Rectal smooth muscle tissue (tissue), 1 donor: ENCODE results near the gene TUBB2A.
A peak's percentile ranks its signal among the peaks of the same experiment; 100 is the strongest.
"Not testable (repeated sequence)": the region's sequence is repeated elsewhere in the genome, so short reads cannot be mapped to it uniquely, and the experiment has no call there.

Experiments
- H3K27ac ChIP-seq: one replicate; pipeline ENCODE4 v1.7.0; 2013; ENCODE audit warnings: low read depth, low read length, inconsistent platforms
- H3K27me3 ChIP-seq: one replicate; pipeline ENCODE4 v1.7.0; 2013; ENCODE audit warnings: low read length; ENCODE audit not compliant: control insufficient read depth, insufficient read depth
- H3K36me3 ChIP-seq: one replicate; pipeline ENCODE4 v1.7.0; 2013; ENCODE audit warnings: low read length; ENCODE audit not compliant: control insufficient read depth, insufficient read depth
- H3K4me1 ChIP-seq: one replicate; pipeline ENCODE4 v1.7.0; 2013; ENCODE audit warnings: low read length; ENCODE audit not compliant: control insufficient read depth, insufficient read depth
- H3K4me3 ChIP-seq: one replicate; pipeline ENCODE4 v1.7.0; 2013; ENCODE audit warnings: low read length
- H3K9ac ChIP-seq: one replicate; pipeline ENCODE4 v1.7.0; 2013; ENCODE audit warnings: low read length

Gene TUBB2A

DNA sequence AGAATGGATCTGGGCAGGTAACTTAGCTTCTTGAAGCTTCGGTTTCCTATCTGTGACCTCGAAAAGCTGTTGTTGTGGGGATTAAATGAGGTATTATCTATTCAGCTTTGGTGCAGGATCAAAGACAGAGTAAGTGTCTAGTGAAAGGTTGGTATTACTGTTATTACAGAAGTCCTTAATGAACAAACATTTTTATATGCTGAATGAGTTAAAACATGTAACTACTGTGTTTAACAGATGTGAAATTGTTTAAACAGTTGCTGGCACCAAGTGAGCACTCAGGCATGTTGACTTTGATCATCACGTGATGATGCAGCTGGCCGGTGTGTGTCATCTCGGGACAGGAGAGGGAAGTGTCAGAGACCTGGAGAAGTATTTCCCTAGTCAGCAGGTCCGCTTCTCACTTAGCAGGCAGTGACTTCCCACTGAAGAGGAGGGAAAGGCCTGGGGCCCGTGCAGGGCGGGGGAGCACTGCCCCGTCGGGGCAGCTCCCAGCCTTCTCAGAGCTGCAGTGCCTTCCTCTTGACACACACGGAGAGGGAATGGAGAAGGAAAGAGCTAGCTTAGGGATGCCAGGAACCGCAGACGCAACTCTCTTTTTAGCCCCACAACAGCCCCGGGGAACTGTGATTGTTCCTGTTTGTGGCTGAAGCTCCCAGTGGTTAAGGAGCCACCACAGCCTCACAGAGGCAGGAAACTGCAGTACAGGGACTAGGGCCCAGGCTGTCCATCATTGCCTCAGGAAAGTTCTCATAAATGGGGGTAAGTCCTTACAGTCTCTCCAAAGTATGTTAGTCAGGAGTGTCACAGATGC is 18.0 kb downstream of the TUBB2A start:
- H3K36me3 ChIP-seq, result peaks cover 8% of the 10 kb centered on the region
- H3K27me3 ChIP-seq, result no peaks in the 10 kb centered on the region
- H3K4me3 ChIP-seq, result no peak overlapping the region
- peak overlapping the region; percentile 1 for H3K27ac ChIP-seq
- H3K9ac ChIP-seq, result no peak overlapping the region
- H3K4me1 ChIP-seq, result peaks cover 2% of the 10 kb centered on the region

DNA sequence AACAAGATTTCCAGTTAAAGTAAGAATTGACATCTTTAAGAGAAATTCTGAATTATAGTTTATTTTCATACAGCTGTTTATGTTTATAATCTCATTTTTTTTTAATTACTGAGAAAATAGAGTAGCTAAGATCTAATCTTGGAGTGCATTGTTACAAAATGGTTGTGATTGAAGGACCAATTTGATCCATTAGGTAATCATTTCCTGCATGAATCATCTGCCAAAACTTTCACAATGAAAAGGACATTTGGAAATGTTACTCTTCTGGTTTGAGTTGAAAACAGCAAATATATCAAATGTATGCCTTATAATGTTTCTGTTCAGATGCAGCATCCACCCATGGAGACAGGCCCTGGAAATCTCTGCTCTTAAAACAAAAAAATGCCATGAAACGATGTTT is 19.0 kb downstream of the TUBB2A start:
- no peak overlapping the region for H3K9ac ChIP-seq
- H3K27ac ChIP-seq, result no peak overlapping the region
- peaks cover 2% of the 10 kb centered on the region for H3K4me1 ChIP-seq
- no peaks in the 10 kb centered on the region for H3K27me3 ChIP-seq
- H3K4me3 ChIP-seq, result no peak overlapping the region
- H3K36me3 ChIP-seq, result peaks cover 8% of the 10 kb centered on the region

- not testable (repeated sequence) for H3K27ac ChIP-seq
Measured at GRCh38 chr6:3137873-3138272, 19.5 kb downstream of the TUBB2A start.

DNA sequence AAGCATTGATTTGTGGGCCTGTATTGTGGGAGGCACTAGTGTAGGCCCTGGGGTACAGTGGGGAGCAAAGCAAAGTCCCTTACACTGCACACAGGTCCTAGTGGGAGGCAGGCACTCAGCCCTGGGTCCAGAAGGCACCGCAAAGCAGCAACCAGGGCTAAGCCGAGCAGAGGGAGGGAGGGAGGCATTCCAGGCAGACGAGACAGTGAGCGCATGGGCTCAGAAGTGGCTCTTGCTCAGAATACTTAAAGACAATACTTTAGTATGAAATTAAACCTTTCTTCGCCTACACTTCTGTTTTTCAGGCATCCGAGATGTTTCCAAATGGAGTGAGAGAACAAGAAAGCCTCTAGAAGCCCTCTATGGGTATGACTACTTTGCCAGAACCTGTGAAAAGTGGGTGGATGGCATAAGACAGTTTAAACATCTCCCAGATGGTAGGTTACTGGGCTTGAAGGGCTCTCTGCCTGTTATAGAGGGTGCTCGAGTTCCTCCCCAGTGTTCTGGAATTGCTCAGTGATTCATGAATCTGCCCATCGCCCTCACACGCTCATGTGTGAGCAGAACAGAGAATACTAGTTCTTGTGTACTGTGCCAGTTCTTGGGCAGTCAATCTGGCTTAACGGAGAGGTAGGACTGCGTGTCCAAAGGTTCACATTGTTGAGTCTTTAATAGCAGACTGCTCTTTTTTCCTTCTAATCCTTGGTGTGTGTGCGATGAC is 20.1 kb downstream of the TUBB2A start:
- H3K27ac ChIP-seq, result no peak overlapping the region
- peaks cover 2% of the 10 kb centered on the region for H3K4me1 ChIP-seq
- H3K4me3 ChIP-seq, result no peak overlapping the region
- H3K36me3 ChIP-seq, result peaks cover 8% of the 10 kb centered on the region
- no peaks in the 10 kb centered on the region for H3K27me3 ChIP-seq
- no peak overlapping the region for H3K9ac ChIP-seq

More at GRCh38 chr6:3137873-3138272, 19.5 kb downstream of the TUBB2A start:
- not testable (repeated sequence) for H3K27me3 ChIP-seq, H3K4me3 ChIP-seq, H3K36me3 ChIP-seq, H3K4me1 ChIP-seq, H3K9ac ChIP-seq

GRCh38 chr6:3136292-3137011 is 20.9 kb downstream of the TUBB2A start:
- Histone ChIP-seq H3K27me3 (no peaks in the 10 kb centered on the region), H3K4me3 (no peak overlapping the region), H3K9ac (no peak overlapping the region), H3K27ac (no peak overlapping the region), H3K36me3 (peaks cover 8% of the 10 kb centered on the region), H3K4me1 (peaks cover 2% of the 10 kb centered on the region)

DNA sequence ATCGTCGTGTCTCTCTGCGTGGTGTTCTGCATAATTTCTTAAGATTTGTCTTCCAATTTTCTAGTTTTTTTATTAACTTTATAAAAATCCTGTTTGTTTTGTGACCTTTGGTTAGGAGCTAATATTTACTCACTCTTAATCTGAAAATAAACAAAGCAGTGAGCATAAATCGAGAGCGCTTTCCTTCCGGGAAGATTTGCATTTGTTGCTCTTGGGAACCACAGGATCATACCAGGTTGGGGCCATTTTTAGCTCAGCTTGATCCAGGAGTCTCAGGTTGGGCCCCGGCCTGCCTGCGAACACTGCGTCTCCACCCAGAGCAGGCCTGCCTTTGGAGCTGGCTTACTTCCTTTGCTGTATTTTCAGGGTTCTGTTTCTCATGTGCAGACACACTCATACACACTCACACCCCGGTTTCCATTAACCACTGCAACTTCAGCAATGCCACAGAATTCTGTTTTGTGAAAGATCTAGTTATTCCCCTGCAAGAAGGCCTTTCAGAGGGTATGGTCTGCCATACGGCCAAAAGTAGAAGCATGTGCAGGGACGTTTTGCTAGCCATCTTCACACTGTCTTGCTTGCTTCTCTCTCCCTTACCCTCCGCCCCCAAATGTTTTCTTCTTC is 21.6 kb downstream of the TUBB2A start:
- Histone ChIP-seq H3K4me3 (no peak overlapping the region), H3K27ac (no peak overlapping the region), H3K27me3 (no peaks in the 10 kb centered on the region), H3K9ac (no peak overlapping the region), H3K36me3 (peaks cover 13% of the 10 kb centered on the region), H3K4me1 (peaks cover 2% of the 10 kb centered on the region)

DNA sequence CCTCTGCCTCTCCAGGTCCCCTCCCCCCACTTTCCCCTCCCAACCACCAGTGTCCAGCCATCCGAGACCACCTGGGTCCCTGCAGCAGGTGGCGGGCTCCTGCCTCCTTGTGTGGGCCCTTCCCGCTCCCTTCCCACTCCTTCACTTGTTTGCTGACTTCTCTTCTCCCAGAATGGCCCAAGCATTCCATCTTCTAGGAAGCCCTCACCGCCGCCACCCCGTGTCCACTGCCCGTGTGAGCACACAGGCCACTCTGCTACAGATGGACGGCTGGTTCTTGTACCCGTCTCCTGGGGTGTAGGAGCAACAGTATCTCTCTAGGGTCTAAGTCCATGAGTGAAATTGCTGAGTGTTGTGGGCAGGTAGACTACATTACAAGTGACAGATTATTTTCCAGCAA is 23.8 kb downstream of the TUBB2A start:
- Histone ChIP-seq H3K27ac (no peak overlapping the region), H3K4me1 (no peaks in the 10 kb centered on the region), H3K36me3 (peaks cover 12% of the 10 kb centered on the region), H3K9ac (no peak overlapping the region), H3K4me3 (no peak overlapping the region), H3K27me3 (no peaks in the 10 kb centered on the region)

- Histone ChIP-seq H3K9ac (no peak overlapping the region), H3K27ac (no peak overlapping the region), H3K27me3 (no peaks in the 10 kb centered on the region), H3K4me3 (no peak overlapping the region), H3K4me1 (no peaks in the 10 kb centered on the region), H3K36me3 (peaks cover 12% of the 10 kb centered on the region)
Measured at GRCh38 chr6:3131695-3132094, 25.6 kb downstream of the TUBB2A start.

DNA sequence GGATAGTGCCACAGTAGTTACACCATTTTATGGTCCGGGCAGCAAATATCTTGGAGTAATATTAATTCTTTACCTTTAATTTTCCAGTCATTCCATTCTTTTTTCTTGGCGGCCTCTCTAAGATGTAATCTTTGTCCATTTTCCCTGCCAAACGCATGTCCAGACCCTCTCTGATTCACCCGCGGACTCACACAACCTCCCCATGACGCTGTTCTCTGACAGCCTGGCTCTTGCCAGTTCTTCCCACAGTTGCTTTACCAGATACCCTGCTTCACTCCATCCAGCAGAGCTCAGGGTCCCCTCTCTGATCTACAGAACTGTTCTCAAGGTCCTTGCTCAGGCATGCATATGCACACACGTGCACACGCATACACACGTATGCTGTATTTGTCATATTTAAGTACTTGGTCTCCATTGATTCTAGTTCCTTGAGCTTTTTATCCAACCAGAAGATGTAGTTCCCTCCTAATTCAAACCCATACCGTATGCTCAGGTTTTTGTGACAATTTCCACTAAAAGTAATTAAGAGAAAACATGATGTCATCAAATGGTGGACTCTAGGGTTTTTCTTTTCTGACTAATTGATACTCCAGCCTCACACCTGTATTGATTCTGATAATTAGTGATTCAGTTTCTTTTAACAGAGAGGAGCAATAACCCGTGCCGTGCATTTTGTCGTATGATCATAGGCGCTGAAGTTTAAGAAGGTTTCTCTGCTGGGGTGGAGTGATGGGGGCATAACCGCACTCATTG is 28.8 kb downstream of the TUBB2A start:
- H3K36me3 ChIP-seq, result peaks cover 7% of the 10 kb centered on the region
- no peak overlapping the region for H3K9ac ChIP-seq
- no peak overlapping the region for H3K27ac ChIP-seq

GRCh38 chr6:3125815-3126214 is 31.5 kb downstream of the TUBB2A start:
- Histone ChIP-seq H3K9ac (no peak overlapping the region), H3K27ac (no peak overlapping the region), H3K27me3 (no peaks in the 10 kb centered on the region), H3K4me1 (no peaks in the 10 kb centered on the region), H3K4me3 (no peak overlapping the region), H3K36me3 (peaks cover 2% of the 10 kb centered on the region)

More for the DNA sequence above, 28.8 kb downstream of the TUBB2A start:
- no peaks in the 10 kb centered on the region for H3K4me1 ChIP-seq
- no peak overlapping the region for H3K4me3 ChIP-seq
- no peaks in the 10 kb centered on the region for H3K27me3 ChIP-seq

DNA sequence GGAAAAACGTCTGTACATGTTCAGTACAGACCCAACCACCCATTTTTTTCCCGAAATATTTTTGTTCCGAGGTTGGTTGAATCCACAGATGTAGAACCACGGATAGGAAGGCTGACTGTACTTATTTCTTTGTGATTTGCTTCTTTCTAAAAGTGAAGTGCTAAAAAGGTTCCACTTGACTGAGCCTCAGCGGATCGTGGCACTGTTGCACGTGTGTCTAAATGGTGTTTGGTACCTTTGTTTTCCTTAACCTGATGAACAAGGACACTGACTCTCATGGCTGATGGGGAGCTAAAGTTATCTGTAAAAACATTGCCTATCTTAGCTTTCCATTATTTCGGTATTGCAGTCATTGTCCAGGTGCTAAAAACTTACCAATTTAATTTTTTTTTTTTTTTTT is 32.7 kb downstream of the TUBB2A start:
- no peak overlapping the region for H3K4me3 ChIP-seq
- no peaks in the 10 kb centered on the region for H3K4me1 ChIP-seq
- no peaks in the 10 kb centered on the region for H3K36me3 ChIP-seq
- no peak overlapping the region for H3K27ac ChIP-seq
- no peaks in the 10 kb centered on the region for H3K27me3 ChIP-seq
- H3K9ac ChIP-seq, result no peak overlapping the region
